Transverse colon (tissue), 4 donors: ENCODE measurements around the gene ANKS1A. TPM values are rescaled to one million over a fixed set of nuclear protein-coding genes. Genes with fewer than 3 reads are reported as not detected.

ENCODE experiments used
- DNase-seq: peaks from one replicate; pipeline ENCODE4 v3.0.0-alpha.2; 2019
- H3K27ac ChIP-seq, 4 donors: fragments of 200-600 bp; sonication (generic); 2 replicates each; pipeline ENCODE4 v1.5.1; 2016 to 2018; ENCODE audit warnings: inconsistent platforms in 4 of 4
- H3K27me3 ChIP-seq: fragments of 200-600 bp; sonication (generic); 2 replicates; pipeline ENCODE4 v1.5.1; 2017; ENCODE audit warnings: inconsistent platforms
- H3K36me3 ChIP-seq, 4 donors: fragments of 200-600 bp; sonication (generic); 2 replicates each; pipeline ENCODE4 v1.5.1; 2017 to 2019; ENCODE audit warnings: inconsistent platforms in 4 of 4
- H3K4me1 ChIP-seq, 4 donors: fragments of 200-600 bp; sonication (generic); 2 replicates each; pipeline ENCODE4 v1.5.1; 2017 to 2020; ENCODE audit warnings: inconsistent platforms in 4 of 4
- H3K4me3 ChIP-seq, 4 donors: fragments of 200-600 bp; sonication (generic); 1 replicate in 1 of 4; 2 replicates in 3 of 4; pipeline versions ENCODE4 v1.5.1 to v1.6.1; 2017 to 2019; ENCODE audit warnings: inconsistent platforms in 4 of 4
- H3K9me3 ChIP-seq, 2 donors: fragments of 200-600 bp; sonication (generic); 2 replicates each; pipeline ENCODE4 v1.5.1; 2017 to 2019; ENCODE audit warnings: inconsistent platforms in 2 of 2
- CTCF ChIP-seq, 5 experiments: fragments of 200-600 bp in 3 of 5; fragments of 450-650 bp in 2 of 5; sonication (generic) in 3 of 5; IDR thresholded peaks; 1 replicate in 2 of 5; 2 replicates in 3 of 5; pipeline ENCODE4 v1.5.1; 2016 to 2017; ENCODE audit warnings: antibody characterized with exemption in 5 of 5, inconsistent platforms in 3 of 5, mild to moderate bottlenecking in 2 of 5, moderate library complexity in 1 of 5
- EP300 ChIP-seq: sonication (generic); formaldehyde crosslinking; IDR thresholded peaks from one replicate; pipeline ENCODE4 v1.6.1; 2017; ENCODE audit warnings: antibody characterized with exemption, low read depth
- POLR2A ChIP-seq: fragments of 450-650 bp; IDR thresholded peaks from one replicate; pipeline ENCODE4 v1.6.1; 2016; ENCODE audit warnings: antibody characterized with exemption, mild to moderate bottlenecking, moderate library complexity
- POLR2AphosphoS5 ChIP-seq, 3 donors: sonication (generic); formaldehyde crosslinking; IDR thresholded peaks; one replicate each; pipeline ENCODE4 v1.6.1; 2016; ENCODE audit warnings: antibody characterized with exemption in 3 of 3
- WGBS, 2 donors: methylation state at CpG; one replicate each; pipeline ENCODE4 v1.1.5; 2018; ENCODE audit warnings: low coverage in 1 of 2; 5-methylcytosine and 5-hydroxymethylcytosine counted together
- in situ Hi-C, 4 donors: fragments of 200-750 bp; cut with MboI; loops; one replicate each; pipeline versions ENCODE4 v1.15.0 to v1.15.1; 2017; ENCODE audit warnings: low sequenced_read_pairs in 3 of 4, low pct_ligation_motif_present in 1 of 4, low pct_unique_long_range_greater_than_20kb in 1 of 4
- intact Hi-C: fragments of 100-400 bp; cut with DNase I; formaldehyde crosslinking; loops from one replicate; pipeline ENCODE4 v1.15.1; 2023; ENCODE audit warnings: low total_unique reads
- total RNA-seq, 4 donors: library from RNA; depleted of rRNA; stranded (reverse); fragments of >200 nt; gene quantifications; one replicate each; pipeline ENCODE4 v1.1.0, GENCODE V29; 2016

ANKS1A gene
- total RNA-seq, 4 donors from 2014 or later, result 37.5 to 44.0 (median 38.9) TPM

- no peak for DNase-seq
- no peaks in the 10 kb centered on the region for H3K36me3 ChIP-seq
- WGBS, 2 donors, result 68 to 74% methylated on average over 4 to 5 of the region's 5 CpGs
- no peak for TF ChIP-seq CTCF (IDR thresholded peaks at IDR 0.05)
- TF ChIP-seq POLR2A, result no peak
- intact Hi-C loops (no loop called here), in situ Hi-C loops (no loop called here)
- H3K27ac ChIP-seq, result peak overlapping the region; percentile 78 to 93 (median 92)
- H3K4me1 ChIP-seq, result peaks cover 33 to 79% (median 47%) of the 10 kb centered on the region in 4 donors
- no peaks in the 10 kb centered on the region for H3K27me3 ChIP-seq
- H3K4me3 ChIP-seq, result no peak overlapping the region
- no peaks in the 10 kb centered on the region for H3K9me3 ChIP-seq
Observed at GRCh38 chr6:35023091-35024000, 134.3 kb downstream of the ANKS1A start.

- TF ChIP-seq POLR2AphosphoS5 (IDR thresholded peaks at IDR 0.05) (peak; percentile 7 to 34 (median 24)), CTCF (IDR thresholded peaks at IDR 0.05) (peak in 2 of 5 experiments; percentile 31 to 43), POLR2A (no peak)
- Histone ChIP-seq H3K27me3 (no peaks in the 10 kb centered on the region), H3K4me1 (peaks cover 37 to 74% (median 49%) of the 10 kb centered on the region in 4 donors), H3K27ac (peak overlapping the region; percentile 78 to 93 (median 92)), H3K4me3 (no peak overlapping the region), H3K36me3 (no peaks in the 10 kb centered on the region), H3K9me3 (no peaks in the 10 kb centered on the region)
- peak; percentile 56 for DNase-seq
- in situ Hi-C loops (no loop called here), intact Hi-C loops (no loop called here)
- WGBS, 2 donors, result 0 to 23% methylated on average over 1 to 4 of the region's 4 CpGs
Observed at GRCh38 chr6:35024551-35025054, 135.5 kb downstream of the ANKS1A start.

- TF ChIP-seq EP300, result no peak
- peak in 3 of 5 experiments; percentile 5 to 22 (median 21) for TF ChIP-seq CTCF (IDR thresholded peaks at IDR 0.05)
- no peak for TF ChIP-seq POLR2A
- no peak for TF ChIP-seq POLR2AphosphoS5 (IDR thresholded peaks at IDR 0.05)
- H3K4me1 ChIP-seq, result peaks cover 37 to 73% (median 49%) of the 10 kb centered on the region in 4 donors
- H3K27me3 ChIP-seq, result no peaks in the 10 kb centered on the region
- in situ Hi-C loops (no loop called here), intact Hi-C loops (no loop called here)
- H3K36me3 ChIP-seq, result no peaks in the 10 kb centered on the region
- peak overlapping the region; percentile 78 to 93 (median 92) for H3K27ac ChIP-seq
- 72 to 80% methylated on average over 5 to 11 of the region's 11 CpGs for WGBS, 2 donors
- no peak for DNase-seq
- no peaks in the 10 kb centered on the region for H3K9me3 ChIP-seq
- H3K4me3 ChIP-seq, result no peak overlapping the region
Observed at GRCh38 chr6:35025232-35026188, 136.5 kb downstream of the ANKS1A start.
